Osteocyte (in vitro differentiated cells): ENCODE measurements around the gene NAIF1. TPM values are rescaled to one million over a fixed set of nuclear protein-coding genes. Genes with fewer than 3 reads are reported as not detected.

Experiments used
- DNase-seq: peaks from one replicate; pipeline ENCODE4 v3.0.0; 2021; ENCODE audit warnings: mixed read lengths; ENCODE audit not compliant: unreplicated experiment; ENCODE audit errors: extremely low spot score
- H3K27ac Mint-ChIP-seq: one replicate; pipeline ENCODE4 v1.8.0; 2021; ENCODE audit warnings: mild to moderate bottlenecking, mixed read lengths; ENCODE audit not compliant: unreplicated experiment
- H3K27me3 Mint-ChIP-seq: one replicate; pipeline ENCODE4 v1.8.0; 2021; ENCODE audit warnings: mixed read lengths; ENCODE audit not compliant: unreplicated experiment
- H3K36me3 Mint-ChIP-seq: one replicate; pipeline ENCODE4 v1.8.0; 2021; ENCODE audit warnings: mixed read lengths; ENCODE audit not compliant: unreplicated experiment
- H3K4me1 Mint-ChIP-seq: one replicate; pipeline ENCODE4 v1.8.0; 2021; ENCODE audit warnings: mixed read lengths; ENCODE audit not compliant: unreplicated experiment
- H3K4me3 Mint-ChIP-seq: one replicate; pipeline ENCODE4 v1.8.0; 2021; ENCODE audit warnings: mild to moderate bottlenecking, moderate library complexity, mixed read lengths; ENCODE audit not compliant: unreplicated experiment
- H3K9me3 Mint-ChIP-seq: one replicate; pipeline ENCODE4 v1.8.0; 2021; ENCODE audit warnings: mixed read lengths; ENCODE audit not compliant: unreplicated experiment
- CTCF ChIP-seq: fragments of 200-600 bp; sonication (generic); IDR thresholded peaks from 2 replicates; pipeline ENCODE4 v1.5.0; 2021; ENCODE audit warnings: antibody characterized with exemption, mild to moderate bottlenecking, moderate library complexity
- total RNA-seq: library from RNA; stranded (reverse); gene quantifications from 2 replicates; pipeline ENCODE4 v1.2.1, GENCODE V29; 2021

Gene NAIF1
- total RNA-seq, 1 donor from 2014 or later: 8.4 TPM

GRCh38 chr9:128096616-128097536 lies 29.8 kb upstream of the NAIF1 start:
- H3K36me3 Mint-ChIP-seq: peaks cover 10% of the 10 kb centered on the region
- H3K27ac Mint-ChIP-seq: peak overlapping the region; percentile 100
- H3K4me1 Mint-ChIP-seq: peaks cover 64% of the 10 kb centered on the region
- no peaks in the 10 kb centered on the region for H3K27me3 Mint-ChIP-seq
- no peak for TF ChIP-seq CTCF
- no peak overlapping the region for H3K4me3 Mint-ChIP-seq
- H3K9me3 Mint-ChIP-seq: no peaks in the 10 kb centered on the region
- no peak for DNase-seq

- H3K27me3 Mint-ChIP-seq: no peaks in the 10 kb centered on the region
- peaks cover 3% of the 10 kb centered on the region for H3K36me3 Mint-ChIP-seq
- H3K9me3 Mint-ChIP-seq: no peaks in the 10 kb centered on the region
- no peak overlapping the region for H3K4me3 Mint-ChIP-seq
- no peak for DNase-seq
- no peak for TF ChIP-seq CTCF
- peak overlapping the region; percentile 99 for H3K27ac Mint-ChIP-seq
- H3K4me1 Mint-ChIP-seq: peaks cover 52% of the 10 kb centered on the region
These were observed 27.9 kb upstream of the NAIF1 start for GRCh38 chr9:128094950-128095544.

GRCh38 chr9:128094166-128094949 lies 27.2 kb upstream of the NAIF1 start:
- Mint-ChIP-seq H3K27ac (peak overlapping the region; percentile 99), H3K4me1 (peaks cover 45% of the 10 kb centered on the region), H3K4me3 (peak overlapping the region; percentile 59), H3K36me3 (peaks cover 3% of the 10 kb centered on the region), H3K27me3 (no peaks in the 10 kb centered on the region), H3K9me3 (no peaks in the 10 kb centered on the region)
- no peak for TF ChIP-seq CTCF
- peak; percentile 96 for DNase-seq

- TF ChIP-seq CTCF: no peak
- Mint-ChIP-seq H3K36me3 (peaks cover 3% of the 10 kb centered on the region), H3K27me3 (no peaks in the 10 kb centered on the region), H3K4me3 (no peak overlapping the region), H3K27ac (peak overlapping the region; percentile 99), H3K9me3 (no peaks in the 10 kb centered on the region), H3K4me1 (peaks cover 35% of the 10 kb centered on the region)
- DNase-seq: no peak
These were observed 25.9 kb upstream of the NAIF1 start for GRCh38 chr9:128093011-128093410.
